ENCODE measurements around the gene KIRREL3. TPM values are rescaled to one million over a fixed set of nuclear protein-coding genes. Genes with fewer than 3 reads are reported as not detected.
"Not testable (repeated sequence)": the region's sequence is repeated elsewhere in the genome, so short reads cannot be mapped to it uniquely, and the experiment has no call there.

Gene KIRREL3
- total and polyA plus RNA-seq, 4 donors = 0.02 to 0.71 (median 0.15) TPM; not detected in 1

- DNase-seq (no peak), ATAC-seq (ENCODE audit: insufficient read depth, low FRiP score) (no peak)
- H3K4me1 ChIP-seq (ENCODE audit: control insufficient read depth in 5 of 5, insufficient read depth in 5 of 5, low read length in 5 of 5) = peaks cover 0 to 13% (median 7%) of the 10 kb centered on the region in 5 donors
- H3K9me3 ChIP-seq (ENCODE audit: control insufficient read depth in 4 of 4, insufficient read depth in 3 of 4, low read length in 3 of 4) = no peaks in the 10 kb centered on the region
- H3K9ac ChIP-seq (ENCODE audit: insufficient read depth in 1 of 2, low read length in 2 of 2) = no peak overlapping the region
- no peaks in the 10 kb centered on the region for H3K27me3 ChIP-seq (ENCODE audit: control insufficient read depth in 3 of 3, insufficient read depth in 3 of 3, low read length in 2 of 3)
- no peak overlapping the region for H3K4me3 ChIP-seq
- no peak for TF ChIP-seq CTCF (IDR thresholded peaks at IDR 0.05; ENCODE audit: control extremely low read depth, extremely low read depth)
- peaks cover 0 to 5% (median 2%) of the 10 kb centered on the region in 4 donors for H3K36me3 ChIP-seq (ENCODE audit: control insufficient read depth in 4 of 4, insufficient read depth in 4 of 4, low read length in 4 of 4)
- peak overlapping the region; percentile 1 to 17 for H3K27ac ChIP-seq (ENCODE audit: low read depth in 1 of 2, low read length in 1 of 2)
- 83% methylated on average over 20 of the region's 20 CpGs for WGBS, 2 donors
These were observed 616.9 kb downstream of the KIRREL3 start for GRCh38 chr11:126383339-126384335.

GRCh38 chr11:126382641-126383040 is 617.9 kb downstream of the KIRREL3 start:
- 94% methylated on average over 2 to 4 of the region's 4 CpGs for WGBS, 2 donors

GRCh38 chr11:126381960-126382359 is 618.6 kb downstream of the KIRREL3 start:
- not testable (repeated sequence) for H3K36me3 ChIP-seq (ENCODE audit: control insufficient read depth in 4 of 4, insufficient read depth in 4 of 4, low read length in 4 of 4); H3K4me3 ChIP-seq; ATAC-seq (ENCODE audit: insufficient read depth, low FRiP score); DNase-seq; H3K27me3 ChIP-seq (ENCODE audit: control insufficient read depth in 3 of 3, insufficient read depth in 3 of 3, low read length in 2 of 3); H3K27ac ChIP-seq (ENCODE audit: low read depth in 1 of 2, low read length in 1 of 2); H3K9me3 ChIP-seq (ENCODE audit: control insufficient read depth in 4 of 4, insufficient read depth in 3 of 4, low read length in 3 of 4); H3K9ac ChIP-seq (ENCODE audit: insufficient read depth in 1 of 2, low read length in 2 of 2)
- H3K4me1 ChIP-seq (ENCODE audit: control insufficient read depth in 5 of 5, insufficient read depth in 5 of 5, low read length in 5 of 5) = peaks cover under 1 to 13% (median 8%) of the 10 kb centered on the region in 5 donors
- WGBS, 2 donors = 85 to 100% methylated on average over 2 to 6 of the region's 10 CpGs

More at GRCh38 chr11:126382641-126383040, 617.9 kb downstream of the KIRREL3 start:
- not testable (repeated sequence) for DNase-seq; H3K4me3 ChIP-seq; H3K9me3 ChIP-seq (ENCODE audit: control insufficient read depth in 4 of 4, insufficient read depth in 3 of 4, low read length in 3 of 4); H3K9ac ChIP-seq (ENCODE audit: insufficient read depth in 1 of 2, low read length in 2 of 2); H3K36me3 ChIP-seq (ENCODE audit: control insufficient read depth in 4 of 4, insufficient read depth in 4 of 4, low read length in 4 of 4); H3K27ac ChIP-seq (ENCODE audit: low read depth in 1 of 2, low read length in 1 of 2); H3K27me3 ChIP-seq (ENCODE audit: control insufficient read depth in 3 of 3, insufficient read depth in 3 of 3, low read length in 2 of 3); ATAC-seq (ENCODE audit: insufficient read depth, low FRiP score)
- H3K4me1 ChIP-seq (ENCODE audit: control insufficient read depth in 5 of 5, insufficient read depth in 5 of 5, low read length in 5 of 5) = peaks cover 0 to 13% (median 9%) of the 10 kb centered on the region in 5 donors

- Histone ChIP-seq H3K4me3 (no peak overlapping the region), H3K36me3 (ENCODE audit: control insufficient read depth in 4 of 4, insufficient read depth in 4 of 4, low read length in 4 of 4) (peaks cover 0 to 5% (median 2%) of the 10 kb centered on the region in 4 donors), H3K4me1 (ENCODE audit: control insufficient read depth in 5 of 5, insufficient read depth in 5 of 5, low read length in 5 of 5) (peaks cover 6 to 14% (median 9%) of the 10 kb centered on the region in 5 donors), H3K9me3 (ENCODE audit: control insufficient read depth in 4 of 4, insufficient read depth in 3 of 4, low read length in 3 of 4) (no peaks in the 10 kb centered on the region), H3K27ac (ENCODE audit: low read depth in 1 of 2, low read length in 1 of 2) (no peak overlapping the region), H3K9ac (ENCODE audit: insufficient read depth in 1 of 2, low read length in 2 of 2) (no peak overlapping the region), H3K27me3 (ENCODE audit: control insufficient read depth in 3 of 3, insufficient read depth in 3 of 3, low read length in 2 of 3) (no peaks in the 10 kb centered on the region)
- ATAC-seq (ENCODE audit: insufficient read depth, low FRiP score) (no peak), DNase-seq (no peak)
- WGBS, 2 donors = 88 to 91% methylated on average over 4 of the region's 4 CpGs
- TF ChIP-seq CTCF (IDR thresholded peaks at IDR 0.05; ENCODE audit: control extremely low read depth, extremely low read depth) = no peak
These were observed 619.7 kb downstream of the KIRREL3 start for GRCh38 chr11:126380909-126381308.
